HEK293T (cell line): Measurements from ENCODE around the gene KANSL1.
"Not testable (repeated sequence)": the region's sequence is repeated elsewhere in the genome, so short reads cannot be mapped to it uniquely, and the experiment has no call there.

ENCODE experiments used
- CTCF ChIA-PET: fragments of 350-600 bp; formaldehyde crosslinking; extraction: SDS; loops from one replicate; lab custom pipeline; 2021; ENCODE audit warnings: antibody characterized with exemption, inconsistent platforms; lab: Yijun Ruan, JAX
- POLR2A ChIA-PET: fragments of 350-600 bp; formaldehyde crosslinking; extraction: SDS; loops from one replicate; lab custom pipeline; 2020; ENCODE audit warnings: antibody characterized with exemption, inconsistent platforms; lab: Yijun Ruan, JAX
- DNase-seq: peaks from one replicate; pipeline ENCODE4 v3.0.0; 2012; ENCODE audit warnings: mixed read lengths; ENCODE audit errors: extremely low spot score
- ARNT ChIP-seq: fragments of 450-650 bp; IDR thresholded peaks from 2 replicates; pipeline ENCODE4 v1.6.1; 2017; ENCODE audit warnings: mild to moderate bottlenecking
- BHLHE40 ChIP-seq: fragments of 450-650 bp; IDR thresholded peaks from 2 replicates; pipeline ENCODE4 v1.6.1; 2016; ENCODE audit warnings: mild to moderate bottlenecking, moderate library complexity, borderline replicate concordance
- CTBP1 ChIP-seq: fragments of 450-650 bp; IDR thresholded peaks from 2 replicates; pipeline ENCODE4 v1.6.1; 2016; ENCODE audit warnings: borderline replicate concordance
- ELF4 ChIP-seq: fragments of 450-650 bp; IDR thresholded peaks from 2 replicates; pipeline ENCODE4 v1.6.1; 2017; ENCODE audit warnings: antibody characterized with exemption
- FOXA1 ChIP-seq: fragments of 450-650 bp; IDR thresholded peaks from 2 replicates; pipeline ENCODE4 v1.6.1; 2016; ENCODE audit warnings: mild to moderate bottlenecking
- FOXK2 ChIP-seq: fragments of 450-650 bp; IDR thresholded peaks from 2 replicates; pipeline ENCODE4 v1.6.1; 2016; ENCODE audit warnings: mild to moderate bottlenecking
- FOXM1 ChIP-seq: fragments of 450-650 bp; IDR thresholded peaks from 2 replicates; pipeline ENCODE4 v1.6.1; 2017; ENCODE audit warnings: mild to moderate bottlenecking, borderline replicate concordance
- HDGF ChIP-seq: fragments of 450-650 bp; IDR thresholded peaks from 2 replicates; pipeline ENCODE4 v1.6.1; 2017; ENCODE audit warnings: antibody characterized with exemption, borderline replicate concordance
- L3MBTL2 ChIP-seq: fragments of 450-650 bp; conservative IDR thresholded peaks from 2 replicates; pipeline ENCODE4 v1.6.1; 2016; ENCODE audit warnings: mild to moderate bottlenecking
- LEF1 ChIP-seq: fragments of 450-650 bp; IDR thresholded peaks from 2 replicates; pipeline ENCODE4 v1.6.1; 2017; ENCODE audit warnings: mild to moderate bottlenecking, borderline replicate concordance
- NFRKB ChIP-seq: fragments of 450-650 bp; IDR thresholded peaks from 2 replicates; pipeline ENCODE4 v1.6.1; 2016; ENCODE audit warnings: mild to moderate bottlenecking, moderate library complexity
- PKNOX1 ChIP-seq: fragments of 450-650 bp; IDR thresholded peaks from 2 replicates; pipeline ENCODE4 v1.6.1; 2016
- SP1 ChIP-seq: fragments of 450-650 bp; IDR thresholded peaks from 2 replicates; pipeline ENCODE4 v1.6.1; 2017
- SUZ12 ChIP-seq: fragments of 450-650 bp; IDR thresholded peaks from 2 replicates; pipeline ENCODE4 v1.6.1; 2016; ENCODE audit warnings: mild to moderate bottlenecking
- TARDBP ChIP-seq: fragments of 450-650 bp; IDR thresholded peaks from 2 replicates; pipeline ENCODE4 v1.6.1; 2016
- ZNF384 ChIP-seq: fragments of 450-650 bp; IDR thresholded peaks from 2 replicates; pipeline ENCODE4 v1.6.1; 2016

The KANSL1 gene

DNA sequence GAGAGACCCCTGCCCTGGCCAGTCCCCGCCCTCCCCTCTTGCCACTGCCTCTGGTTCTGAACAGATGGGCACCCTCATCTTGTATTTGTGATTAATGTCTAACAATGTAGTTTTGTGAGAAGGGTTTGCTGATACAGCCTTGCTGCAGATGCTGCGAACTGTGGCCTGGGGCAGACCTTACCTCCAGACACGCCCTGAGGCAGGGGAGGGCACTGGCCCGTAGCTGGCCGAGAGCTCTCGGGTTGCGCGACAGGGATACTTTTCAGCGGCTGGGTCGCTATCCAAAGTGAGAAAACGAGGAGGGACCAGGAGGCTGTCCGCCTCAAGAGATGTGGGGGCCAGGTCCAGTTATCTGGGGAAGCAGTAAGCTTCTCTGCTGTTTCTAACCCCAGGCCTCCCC, 172.2 kb downstream of the KANSL1 start:
- ChIA-PET CTCF (no interaction called here), POLR2A (no interaction called here)
- no peak for DNase-seq
- TF ChIP-seq NFRKB: no peak
- TF ChIP-seq PKNOX1: no peak
- no peak for TF ChIP-seq ELF4
- TF ChIP-seq ZNF384: no peak
- no peak for TF ChIP-seq FOXK2
- TF ChIP-seq ARNT: no peak
- no peak for TF ChIP-seq L3MBTL2
- no peak for TF ChIP-seq TARDBP

DNA sequence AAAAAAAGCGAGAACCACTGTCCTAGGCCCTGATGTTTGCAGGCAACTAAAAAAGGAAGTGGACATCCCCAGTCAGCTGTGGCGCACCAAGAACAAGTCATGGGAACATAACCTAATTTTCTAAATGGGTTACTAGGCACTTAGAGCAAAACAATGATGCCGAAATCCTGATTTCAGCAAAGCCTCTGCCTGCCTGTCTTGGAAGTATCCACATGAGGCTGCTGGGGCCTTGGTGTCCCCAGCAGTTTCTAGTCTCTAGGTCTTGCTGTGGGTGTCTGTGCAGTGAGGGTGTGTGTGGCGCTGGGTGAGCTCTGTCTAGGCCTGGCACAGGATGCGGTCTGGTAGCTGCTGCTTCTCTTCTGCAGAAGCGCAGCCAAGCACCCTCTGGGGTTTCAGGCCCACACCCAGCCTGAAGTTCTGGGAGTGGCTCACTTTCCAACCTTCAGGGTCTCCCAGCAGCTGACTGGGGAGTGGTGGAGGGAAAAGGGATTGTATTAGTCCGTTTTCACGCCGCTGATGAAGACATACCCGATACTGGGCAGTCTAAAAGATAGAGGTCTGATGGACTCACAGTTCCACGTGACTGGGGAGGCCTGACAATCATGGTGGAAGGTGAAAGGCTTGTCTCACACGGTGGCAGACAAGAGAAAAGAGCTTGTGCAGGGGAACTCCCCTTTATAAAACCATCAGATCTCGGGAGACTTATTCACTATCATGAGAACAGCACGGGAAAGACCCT, 173.0 kb downstream of the KANSL1 start:
- ChIA-PET CTCF (no interaction called here), POLR2A (no interaction called here)
- TF ChIP-seq HDGF: no peak
- DNase-seq: no peak

DNA sequence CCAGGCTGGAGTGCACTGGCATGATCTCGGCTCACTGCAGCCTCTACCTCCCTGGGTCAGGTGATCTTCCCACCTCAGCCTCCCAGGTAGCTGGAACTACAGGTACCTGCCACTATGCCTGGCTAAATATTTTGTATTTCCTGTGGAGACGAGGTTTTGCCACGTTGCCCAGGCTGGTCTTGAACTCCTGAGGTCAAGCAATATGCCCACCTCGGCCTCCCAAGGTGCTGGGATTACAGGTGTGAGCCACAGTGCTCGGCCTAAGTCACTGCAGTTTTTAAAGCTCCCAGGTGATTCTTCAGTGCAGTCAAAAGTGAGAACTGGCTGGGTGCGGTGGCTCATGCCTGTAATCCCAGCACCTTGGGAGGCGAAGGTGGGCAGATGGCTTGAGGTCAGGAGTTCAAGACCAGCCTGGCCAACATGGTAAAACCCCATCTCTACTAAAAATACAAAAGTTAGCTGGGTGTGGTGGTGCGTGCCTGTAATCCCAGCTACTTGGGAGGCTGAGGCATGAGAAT, 173.8 kb downstream of the KANSL1 start:
- CTCF ChIA-PET, POLR2A ChIA-PET, DNase-seq: not testable (repeated sequence)

DNA sequence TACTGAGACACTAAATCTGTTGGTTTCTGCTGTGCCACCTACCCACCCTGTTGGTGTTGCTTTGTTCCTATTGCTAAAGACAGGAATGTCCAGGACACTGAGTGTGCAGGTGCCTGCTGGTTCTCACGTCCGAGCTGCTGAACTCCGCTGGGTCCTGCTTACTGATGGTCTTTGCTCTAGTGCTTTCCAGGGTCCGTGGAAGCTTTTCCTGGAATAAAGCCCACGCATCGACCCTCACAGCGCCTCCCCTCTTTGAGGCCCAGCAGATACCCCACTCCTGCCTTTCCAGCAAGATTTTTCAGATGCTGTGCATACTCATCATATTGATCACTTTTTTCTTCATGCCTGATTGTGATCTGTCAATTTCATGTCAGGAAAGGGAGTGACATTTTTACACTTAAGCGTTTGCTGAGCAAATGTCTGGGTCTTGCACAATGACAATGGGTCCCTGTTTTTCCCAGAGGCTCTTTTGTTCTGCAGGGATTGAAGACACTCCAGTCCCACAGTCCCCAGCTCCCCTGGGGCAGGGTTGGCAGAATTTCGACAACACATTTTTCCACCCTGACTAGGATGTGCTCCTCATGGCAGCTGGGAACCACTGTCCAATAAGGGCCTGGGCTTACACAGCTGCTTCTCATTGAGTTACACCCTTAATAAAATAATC, 179.6 kb downstream of the KANSL1 start:
- TF ChIP-seq SP1 (no peak), NFRKB (no peak), FOXA1 (no peak), L3MBTL2 (no peak), ARNT (no peak), HDGF (no peak), SUZ12 (no peak), ZNF384 (no peak), TARDBP (no peak), LEF1 (no peak), FOXK2 (no peak), ELF4 (no peak), FOXM1 (no peak), CTBP1 (no peak), PKNOX1 (no peak)
- CTCF ChIA-PET: no interaction called here
- no peak for DNase-seq
- POLR2A ChIA-PET: no interaction called here

DNA sequence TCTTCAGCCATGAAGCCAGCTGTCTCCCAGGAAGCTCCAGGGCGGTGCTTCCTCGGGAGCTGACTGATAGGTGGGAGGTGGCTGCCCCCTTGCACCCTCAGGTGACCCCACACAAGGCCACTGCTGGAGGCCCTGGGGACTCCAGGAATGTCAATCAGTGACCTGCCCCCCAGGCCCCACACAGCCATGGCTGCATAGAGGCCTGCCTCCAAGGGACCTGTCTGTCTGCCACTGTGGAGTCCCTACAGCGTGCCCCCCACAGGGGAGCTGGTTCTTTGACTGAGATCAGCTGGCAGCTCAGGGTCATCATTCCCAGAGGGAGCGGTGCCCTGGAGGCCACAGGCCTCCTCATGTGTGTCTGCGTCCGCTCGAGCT, 180.1 kb downstream of the KANSL1 start:
- DNase-seq: no peak
- ChIA-PET POLR2A (no interaction called here), CTCF (no interaction called here)
- TF ChIP-seq ARNT: no peak
- TF ChIP-seq BHLHE40: no peak
- TF ChIP-seq SUZ12: no peak
- no peak for TF ChIP-seq ELF4
- TF ChIP-seq FOXA1: no peak
- TF ChIP-seq LEF1: no peak
- no peak for TF ChIP-seq HDGF
- TF ChIP-seq TARDBP: no peak
- TF ChIP-seq NFRKB: no peak
- TF ChIP-seq ZNF384: no peak
- no peak for TF ChIP-seq L3MBTL2
- no peak for TF ChIP-seq CTBP1
- TF ChIP-seq FOXK2: no peak
- TF ChIP-seq SP1: no peak
- no peak for TF ChIP-seq FOXM1
- TF ChIP-seq PKNOX1: no peak

GRCh38 chr17:46012506-46013079, 180.6 kb downstream of the KANSL1 start:
- no peak for DNase-seq
- ChIA-PET POLR2A (no interaction called here), CTCF (no interaction called here)
- no peak for TF ChIP-seq FOXA1
- TF ChIP-seq NFRKB: no peak
- no peak for TF ChIP-seq HDGF
- TF ChIP-seq ZNF384: no peak
- no peak for TF ChIP-seq SUZ12
- no peak for TF ChIP-seq BHLHE40
- TF ChIP-seq ELF4: no peak
- no peak for TF ChIP-seq L3MBTL2
